COR-L47 (cell line): ENCODE measurements around the gene KRT6B.
"Not testable (repeated sequence)": the region's sequence is repeated elsewhere in the genome, so short reads cannot be mapped to it uniquely, and the experiment has no call there.

Source experiments
- DNase-seq: peaks from one replicate; lab custom pipeline; 2025; lab: John Stamatoyannopoulos, UW

KRT6B gene

GRCh38 chr12:52413202-52413601 is 38.7 kb downstream of the KRT6B start:
- DNase-seq = no peak

- no peak for DNase-seq
These were observed 40.1 kb downstream of the KRT6B start for GRCh38 chr12:52411815-52412214.

- not testable (repeated sequence) for DNase-seq
These were observed 41.2 kb downstream of the KRT6B start for GRCh38 chr12:52410589-52411248.

GRCh38 chr12:52407918-52408317 is 44.0 kb downstream of the KRT6B start:
- no peak for DNase-seq

GRCh38 chr12:52405922-52406385 is 46.0 kb downstream of the KRT6B start, which contains the start of gene KRT82:
TSS of gene KRT82 (minus strand) at chr12:52406335. CDS start at chr12:52406277, 58 bp downstream.
- DNase-seq = no peak

GRCh38 chr12:52404951-52405350 is 47.0 kb downstream of the KRT6B start:
- no peak for DNase-seq

- DNase-seq = no peak
These were observed 48.4 kb downstream of the KRT6B start for GRCh38 chr12:52403561-52403960.

- DNase-seq = no peak
These were observed 48.9 kb downstream of the KRT6B start for GRCh38 chr12:52402873-52403540.

GRCh38 chr12:52402377-52402776 is 49.6 kb downstream of the KRT6B start:
- DNase-seq = no peak

GRCh38 chr12:52401926-52402325 is 50.0 kb downstream of the KRT6B start:
- no peak for DNase-seq

- DNase-seq = no peak
These were observed 50.4 kb downstream of the KRT6B start for GRCh38 chr12:52401526-52401925.

GRCh38 chr12:52400906-52401305 is 51.0 kb downstream of the KRT6B start:
- no peak for DNase-seq

GRCh38 chr12:52399756-52400155 is 52.2 kb downstream of the KRT6B start:
- DNase-seq = no peak

- DNase-seq = no peak
These were observed 53.8 kb downstream of the KRT6B start for GRCh38 chr12:52398176-52398575.

GRCh38 chr12:52396656-52397055 is 55.3 kb downstream of the KRT6B start:
- no peak for DNase-seq
